Neutrophil (primary cell): ENCODE data around the gene SMIM27.
A peak's percentile ranks its signal among the peaks of the same experiment; 100 is the strongest.

Experiments used
- H3K27ac ChIP-seq: fragments of 200-600 bp; sonication (generic); 2 replicates; pipeline ENCODE4 v1.5.1; 2016; ENCODE audit warnings: mild to moderate bottlenecking, moderate library complexity
- H3K27me3 ChIP-seq: fragments of 200-600 bp; sonication (generic); 2 replicates; pipeline ENCODE4 v1.6.0; 2016; ENCODE audit warnings: mild to moderate bottlenecking
- H3K36me3 ChIP-seq: fragments of 200-600 bp; sonication (generic); 2 replicates; pipeline ENCODE4 v1.5.1; 2017
- H3K4me1 ChIP-seq, 2 experiments: fragments of 200-600 bp in 1 of 2; sonication (generic) in 1 of 2; 1 replicate in 1 of 2; 2 replicates in 1 of 2; pipeline versions ENCODE4 v1.5.1 to v1.6.1; 2013 to 2016; ENCODE audit warnings: low read depth in 1 of 2, low read length in 1 of 2, mild to moderate bottlenecking in 1 of 2, moderate library complexity in 1 of 2; ENCODE audit not compliant: control insufficient read depth in 1 of 2, insufficient read depth in 1 of 2
- H3K4me3 ChIP-seq, 2 experiments: fragments of 200-600 bp in 1 of 2; sonication (generic) in 1 of 2; 1 replicate in 1 of 2; 2 replicates in 1 of 2; pipeline ENCODE4 v1.5.1; 2013 to 2016; ENCODE audit warnings: low read depth in 1 of 2, low read length in 1 of 2, mild to moderate bottlenecking in 1 of 2, moderate library complexity in 1 of 2
- H3K9me3 ChIP-seq: fragments of 200-600 bp; sonication (generic); 2 replicates; pipeline ENCODE4 v1.5.1; 2016
- TF ChIP-seq, protein P1 (sequence below): fragments of 200-600 bp; sonication (generic); IDR thresholded peaks from 2 replicates; pipeline ENCODE4 v1.5.1; 2016; ENCODE audit warnings: antibody characterized with exemption

The SMIM27 gene

DNA sequence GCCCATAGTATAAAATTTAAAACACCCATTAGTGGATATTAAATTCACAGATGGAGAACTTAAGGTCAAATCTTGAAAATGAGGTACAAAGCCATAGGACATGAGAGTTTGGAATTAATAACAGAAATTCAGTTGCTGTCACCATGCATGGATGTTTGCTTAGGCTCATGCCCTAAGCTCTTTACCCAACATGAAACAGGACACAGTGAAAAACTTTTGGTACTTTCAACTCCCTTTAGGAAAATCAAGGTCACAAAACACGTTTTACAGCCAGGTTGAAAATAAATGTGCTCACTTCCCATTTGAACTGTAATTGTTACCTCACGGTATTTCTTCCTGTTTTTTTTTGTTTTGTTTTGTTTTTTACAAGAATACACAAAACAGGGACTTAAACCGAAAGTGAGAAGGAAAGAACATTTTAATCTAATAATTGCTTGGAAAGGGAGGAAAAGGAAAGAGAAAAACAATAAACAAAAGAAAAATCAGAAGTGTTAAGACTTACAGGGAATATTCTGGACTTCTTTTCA lies 6.3 kb downstream of the SMIM27 start:
- Histone ChIP-seq H3K9me3 (no peaks in the 10 kb centered on the region), H3K27me3 (no peaks in the 10 kb centered on the region), H3K27ac (peak overlapping the region; percentile 97), H3K4me3 (peak overlapping the region; percentile 34 to 45), H3K4me1 (peaks cover 50 to 56% of the 10 kb centered on the region in 2 experiments), H3K36me3 (no peaks in the 10 kb centered on the region)
- TF ChIP-seq, protein P1, sequence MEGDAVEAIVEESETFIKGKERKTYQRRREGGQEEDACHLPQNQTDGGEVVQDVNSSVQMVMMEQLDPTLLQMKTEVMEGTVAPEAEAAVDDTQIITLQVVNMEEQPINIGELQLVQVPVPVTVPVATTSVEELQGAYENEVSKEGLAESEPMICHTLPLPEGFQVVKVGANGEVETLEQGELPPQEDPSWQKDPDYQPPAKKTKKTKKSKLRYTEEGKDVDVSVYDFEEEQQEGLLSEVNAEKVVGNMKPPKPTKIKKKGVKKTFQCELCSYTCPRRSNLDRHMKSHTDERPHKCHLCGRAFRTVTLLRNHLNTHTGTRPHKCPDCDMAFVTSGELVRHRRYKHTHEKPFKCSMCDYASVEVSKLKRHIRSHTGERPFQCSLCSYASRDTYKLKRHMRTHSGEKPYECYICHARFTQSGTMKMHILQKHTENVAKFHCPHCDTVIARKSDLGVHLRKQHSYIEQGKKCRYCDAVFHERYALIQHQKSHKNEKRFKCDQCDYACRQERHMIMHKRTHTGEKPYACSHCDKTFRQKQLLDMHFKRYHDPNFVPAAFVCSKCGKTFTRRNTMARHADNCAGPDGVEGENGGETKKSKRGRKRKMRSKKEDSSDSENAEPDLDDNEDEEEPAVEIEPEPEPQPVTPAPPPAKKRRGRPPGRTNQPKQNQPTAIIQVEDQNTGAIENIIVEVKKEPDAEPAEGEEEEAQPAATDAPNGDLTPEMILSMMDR: peak; percentile 25

DNA sequence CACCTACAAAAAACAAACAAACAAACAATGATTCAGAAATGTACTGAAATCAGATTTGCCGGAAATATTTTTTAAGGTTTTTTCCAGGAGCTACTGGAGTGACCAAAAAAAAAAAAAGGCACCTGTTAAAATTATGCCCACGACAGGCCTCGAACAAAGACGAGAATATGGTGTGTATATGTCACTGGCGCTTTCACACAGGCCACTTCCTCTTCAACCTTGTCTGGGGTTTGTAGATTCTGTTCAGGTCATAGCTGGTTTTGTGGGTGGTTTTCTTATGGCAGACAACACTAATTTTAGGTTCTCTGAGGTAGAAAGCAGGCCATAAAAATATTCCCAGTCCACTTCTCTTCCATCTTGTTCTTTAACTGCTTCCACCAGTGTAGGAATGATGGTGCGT lies 13.8 kb downstream of the SMIM27 start:
- TF ChIP-seq, protein P1: no peak
- Histone ChIP-seq H3K4me3 (no peak overlapping the region), H3K27me3 (no peaks in the 10 kb centered on the region), H3K9me3 (no peaks in the 10 kb centered on the region), H3K27ac (peak overlapping the region; percentile 10), H3K36me3 (peaks cover 35% of the 10 kb centered on the region), H3K4me1 (peaks cover 0 to 3% of the 10 kb centered on the region in 2 experiments)

DNA sequence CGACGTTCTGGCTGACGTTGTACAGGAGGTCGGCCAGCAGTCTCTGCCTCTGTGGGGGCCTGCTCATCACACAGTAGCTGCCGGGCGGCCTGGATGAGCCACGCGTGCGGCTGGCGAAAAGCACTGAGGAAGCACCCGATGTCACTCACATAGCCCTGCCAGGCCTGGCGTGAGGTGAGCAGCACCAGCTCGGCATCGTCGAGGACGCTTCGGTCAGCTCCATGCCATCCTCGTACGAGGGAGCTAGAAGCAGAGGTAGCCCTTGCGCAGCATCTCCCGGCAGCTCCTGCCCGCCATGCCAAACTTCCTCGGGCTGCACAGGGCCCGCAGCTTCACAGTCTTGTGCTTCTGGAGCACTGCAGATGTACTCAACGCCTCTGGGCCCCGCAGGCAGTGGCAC lies 14.6 kb downstream of the SMIM27 start:
- TF ChIP-seq, protein P1: no peak
- H3K27ac ChIP-seq: no peak overlapping the region
- peaks cover 35% of the 10 kb centered on the region for H3K36me3 ChIP-seq
- no peaks in the 10 kb centered on the region for H3K27me3 ChIP-seq
- no peaks in the 10 kb centered on the region for H3K9me3 ChIP-seq
- peaks cover 6 to 11% of the 10 kb centered on the region in 2 experiments for H3K4me1 ChIP-seq
- H3K4me3 ChIP-seq: no peak overlapping the region

GRCh38 chr9:32570262-32570661 lies 18.1 kb downstream of the SMIM27 start:
- peaks cover 24 to 25% of the 10 kb centered on the region in 2 experiments for H3K4me1 ChIP-seq
- TF ChIP-seq, protein P1: no peak
- H3K36me3 ChIP-seq: peaks cover 26% of the 10 kb centered on the region
- no peak overlapping the region for H3K4me3 ChIP-seq
- H3K27ac ChIP-seq: peak overlapping the region; percentile 18
- no peaks in the 10 kb centered on the region for H3K9me3 ChIP-seq
- H3K27me3 ChIP-seq: no peaks in the 10 kb centered on the region

- peaks cover 10% of the 10 kb centered on the region for H3K36me3 ChIP-seq
Observed at GRCh38 chr9:32571969-32572899, 20.1 kb downstream of the SMIM27 start.

More at GRCh38 chr9:32571969-32572899, 20.1 kb downstream of the SMIM27 start:
- Histone ChIP-seq H3K4me3 (peak overlapping the region; percentile 87 to 96), H3K27me3 (peaks cover 11% of the 10 kb centered on the region), H3K4me1 (peaks cover 24 to 25% of the 10 kb centered on the region in 2 experiments), H3K27ac (peak overlapping the region; percentile 81), H3K9me3 (no peaks in the 10 kb centered on the region)
- TF ChIP-seq, protein P1: peak; percentile 73
